ENCODE measurements around the gene KCND3. TPM values are rescaled to one million over a fixed set of nuclear protein-coding genes. Genes with fewer than 3 reads are reported as not detected.

KCND3 gene
- total RNA-seq, 1 donor from 2014 or later = 2.1 TPM

GRCh38 chr1:111786669-111787207 lies 202.7 kb downstream of the KCND3 start:
- DNase-seq (ENCODE audit: extremely low spot score, unreplicated experiment) = peak; percentile 56
- TF ChIP-seq CTCF (IDR thresholded peaks at IDR 0.05) = no peak
- Mint-ChIP-seq H3K27me3 (ENCODE audit: unreplicated experiment) (peaks cover 11% of the 10 kb centered on the region), H3K27ac (ENCODE audit: unreplicated experiment) (no peak overlapping the region), H3K36me3 (ENCODE audit: unreplicated experiment) (no peaks in the 10 kb centered on the region), H3K4me3 (ENCODE audit: unreplicated experiment) (no peak overlapping the region), H3K4me1 (ENCODE audit: unreplicated experiment) (peaks cover 5% of the 10 kb centered on the region), H3K9me3 (ENCODE audit: unreplicated experiment) (no peaks in the 10 kb centered on the region)

GRCh38 chr1:111784273-111784901 lies 205.1 kb downstream of the KCND3 start:
- Mint-ChIP-seq H3K36me3 (ENCODE audit: unreplicated experiment) (no peaks in the 10 kb centered on the region), H3K9me3 (ENCODE audit: unreplicated experiment) (no peaks in the 10 kb centered on the region), H3K4me3 (ENCODE audit: unreplicated experiment) (no peak overlapping the region), H3K27me3 (ENCODE audit: unreplicated experiment) (peaks cover 4% of the 10 kb centered on the region), H3K4me1 (ENCODE audit: unreplicated experiment) (peaks cover 5% of the 10 kb centered on the region), H3K27ac (ENCODE audit: unreplicated experiment) (no peak overlapping the region)
- DNase-seq (ENCODE audit: extremely low spot score, unreplicated experiment) = no peak
- TF ChIP-seq CTCF (IDR thresholded peaks at IDR 0.05) = no peak

GRCh38 chr1:111779546-111779945 lies 209.9 kb downstream of the KCND3 start:
- no peaks in the 10 kb centered on the region for H3K9me3 Mint-ChIP-seq (ENCODE audit: unreplicated experiment)
- TF ChIP-seq CTCF (IDR thresholded peaks at IDR 0.05) = no peak
- H3K4me3 Mint-ChIP-seq (ENCODE audit: unreplicated experiment) = no peak overlapping the region
- peaks cover 28% of the 10 kb centered on the region for H3K4me1 Mint-ChIP-seq (ENCODE audit: unreplicated experiment)
- peaks cover 3% of the 10 kb centered on the region for H3K27me3 Mint-ChIP-seq (ENCODE audit: unreplicated experiment)
- no peak for DNase-seq (ENCODE audit: extremely low spot score, unreplicated experiment)
- no peaks in the 10 kb centered on the region for H3K36me3 Mint-ChIP-seq (ENCODE audit: unreplicated experiment)
- H3K27ac Mint-ChIP-seq (ENCODE audit: unreplicated experiment) = peak overlapping the region; percentile 40

GRCh38 chr1:111778541-111779051 lies 210.9 kb downstream of the KCND3 start:
- Mint-ChIP-seq H3K4me1 (ENCODE audit: unreplicated experiment) (peaks cover 28% of the 10 kb centered on the region), H3K9me3 (ENCODE audit: unreplicated experiment) (no peaks in the 10 kb centered on the region), H3K4me3 (ENCODE audit: unreplicated experiment) (no peak overlapping the region), H3K36me3 (ENCODE audit: unreplicated experiment) (no peaks in the 10 kb centered on the region), H3K27me3 (ENCODE audit: unreplicated experiment) (no peaks in the 10 kb centered on the region), H3K27ac (ENCODE audit: unreplicated experiment) (peak overlapping the region; percentile 61)
- no peak for DNase-seq (ENCODE audit: extremely low spot score, unreplicated experiment)
- TF ChIP-seq CTCF (IDR thresholded peaks at IDR 0.05) = no peak

- Mint-ChIP-seq H3K4me3 (ENCODE audit: unreplicated experiment) (no peak overlapping the region), H3K4me1 (ENCODE audit: unreplicated experiment) (peaks cover 28% of the 10 kb centered on the region)
- no peak for TF ChIP-seq CTCF (IDR thresholded peaks at IDR 0.05)
These were observed 211.4 kb downstream of the KCND3 start for GRCh38 chr1:111778066-111778465.

More at GRCh38 chr1:111778066-111778465, 211.4 kb downstream of the KCND3 start:
- Mint-ChIP-seq H3K9me3 (ENCODE audit: unreplicated experiment) (no peaks in the 10 kb centered on the region), H3K36me3 (ENCODE audit: unreplicated experiment) (no peaks in the 10 kb centered on the region), H3K27ac (ENCODE audit: unreplicated experiment) (peak overlapping the region; percentile 55), H3K27me3 (ENCODE audit: unreplicated experiment) (no peaks in the 10 kb centered on the region)
- DNase-seq (ENCODE audit: extremely low spot score, unreplicated experiment) = no peak
